HG03565 (cell line): ENCODE measurements around the gene LSAMP.

Experiments used
- ATAC-seq: cut with Tn5 transposase; IDR thresholded peaks from one replicate; pipeline ENCODE4 v1.9.1; 2021; ENCODE audit warnings: mild to moderate bottlenecking, moderate library complexity; ENCODE audit not compliant: unreplicated experiment

The LSAMP gene

GRCh38 chr3:115989684-115990421 lies 455.4 kb downstream of the LSAMP start:
- no peak for ATAC-seq

GRCh38 chr3:115986555-115987207 lies 458.6 kb downstream of the LSAMP start:
- no peak for ATAC-seq

DNA sequence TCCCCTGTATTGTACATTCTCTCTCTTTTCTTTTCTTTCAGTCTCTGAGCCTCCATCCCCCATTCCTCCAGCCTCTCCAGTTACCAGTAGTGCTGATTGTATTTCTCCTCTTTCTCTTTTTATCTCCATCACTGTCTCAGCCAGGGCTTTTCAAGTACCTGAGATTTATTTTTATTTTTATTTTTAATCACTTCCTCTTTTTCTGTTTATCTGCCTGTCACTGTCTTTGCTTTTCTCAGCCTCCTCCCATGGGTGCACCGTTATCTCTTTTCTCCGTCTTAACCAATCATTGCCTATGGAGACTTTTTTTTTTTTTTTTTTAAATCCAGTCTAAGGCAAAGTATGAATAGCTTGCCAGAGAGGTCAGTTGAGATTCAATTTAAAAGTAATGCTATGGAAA lies 462.7 kb downstream of the LSAMP start:
- peak; percentile 48 for ATAC-seq

- no peak for ATAC-seq
These were observed 463.2 kb downstream of the LSAMP start for GRCh38 chr3:115982108-115982507.

DNA sequence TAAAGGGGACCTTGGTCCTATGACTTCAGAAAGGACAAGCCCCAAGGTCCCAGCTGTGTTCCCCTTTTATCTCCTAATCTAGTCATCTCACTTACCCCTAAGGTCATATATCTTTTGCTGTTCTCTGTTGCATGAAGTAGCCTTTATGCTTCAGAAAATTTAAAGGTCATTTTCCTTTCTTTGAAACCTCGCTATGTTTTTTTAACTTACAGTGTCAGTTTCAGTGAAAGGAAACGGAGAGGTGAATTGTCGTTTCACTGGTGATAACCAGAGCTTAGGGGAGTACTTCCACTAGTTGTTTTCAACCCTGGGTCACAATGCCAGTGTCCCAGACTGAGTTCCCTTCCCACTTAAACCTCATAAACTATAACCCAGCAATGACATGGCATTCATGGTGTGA lies 464.6 kb downstream of the LSAMP start:
- peak; percentile 44 for ATAC-seq

- ATAC-seq, result no peak
These were observed 467.4 kb downstream of the LSAMP start for GRCh38 chr3:115977866-115978265.

- no peak for ATAC-seq
These were observed 469.5 kb downstream of the LSAMP start for GRCh38 chr3:115975796-115976195.

DNA sequence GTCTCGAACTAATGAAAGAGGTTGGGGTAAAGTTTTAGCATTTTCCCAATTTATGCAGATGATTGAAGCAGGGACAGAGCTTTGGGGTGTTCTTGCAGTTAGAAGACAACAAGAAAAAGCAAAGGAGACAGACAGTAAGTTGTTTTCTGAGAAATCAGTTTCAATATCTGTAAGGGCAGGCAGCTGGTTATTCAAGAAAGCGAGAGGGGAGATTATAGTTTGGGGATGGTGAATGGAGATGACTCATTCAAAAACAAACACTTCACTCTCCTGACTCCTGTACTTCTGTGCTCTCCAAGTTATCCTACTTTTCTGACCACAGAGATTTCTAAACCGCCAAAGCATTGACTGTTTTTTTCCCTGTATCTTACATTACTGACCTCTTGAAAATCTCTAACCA lies 469.9 kb downstream of the LSAMP start:
- ATAC-seq, result peak; percentile 74

- no peak for ATAC-seq
These were observed 470.3 kb downstream of the LSAMP start for GRCh38 chr3:115974940-115975339.

GRCh38 chr3:115968871-115969270 lies 476.4 kb downstream of the LSAMP start:
- ATAC-seq, result no peak

- ATAC-seq, result no peak
These were observed 483.9 kb downstream of the LSAMP start for GRCh38 chr3:115961380-115961779.

- ATAC-seq, result peak; percentile 91
These were observed 484.5 kb downstream of the LSAMP start for GRCh38 chr3:115960799-115961198.

GRCh38 chr3:115958526-115958925 lies 486.8 kb downstream of the LSAMP start:
- no peak for ATAC-seq

- peak; percentile 62 for ATAC-seq
These were observed 498.0 kb downstream of the LSAMP start for GRCh38 chr3:115947325-115947724.

GRCh38 chr3:115943579-115943978 lies 501.7 kb downstream of the LSAMP start:
- ATAC-seq, result peak; percentile 61

GRCh38 chr3:115937054-115937453 lies 508.2 kb downstream of the LSAMP start:
- no peak for ATAC-seq

DNA sequence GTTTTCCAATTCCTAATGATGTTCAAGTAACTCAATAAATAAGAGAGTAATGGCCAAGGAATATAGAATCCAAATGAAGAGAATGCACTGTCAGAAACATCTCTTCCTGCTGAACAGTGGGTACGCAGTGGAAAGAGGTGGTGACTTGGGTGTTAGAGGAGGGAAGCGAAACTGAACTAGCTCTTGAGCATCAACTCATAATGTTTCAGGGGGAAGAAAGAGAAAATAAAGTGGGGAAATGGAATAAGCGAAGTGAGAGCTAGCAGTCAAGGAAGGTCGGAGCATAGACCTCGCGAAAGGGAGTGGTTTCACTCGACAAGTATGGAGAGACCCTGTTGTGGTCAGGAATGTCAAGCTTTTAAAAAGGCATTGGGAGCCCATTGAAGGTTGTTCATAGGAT lies 512.5 kb downstream of the LSAMP start:
- peak; percentile 52 for ATAC-seq

DNA sequence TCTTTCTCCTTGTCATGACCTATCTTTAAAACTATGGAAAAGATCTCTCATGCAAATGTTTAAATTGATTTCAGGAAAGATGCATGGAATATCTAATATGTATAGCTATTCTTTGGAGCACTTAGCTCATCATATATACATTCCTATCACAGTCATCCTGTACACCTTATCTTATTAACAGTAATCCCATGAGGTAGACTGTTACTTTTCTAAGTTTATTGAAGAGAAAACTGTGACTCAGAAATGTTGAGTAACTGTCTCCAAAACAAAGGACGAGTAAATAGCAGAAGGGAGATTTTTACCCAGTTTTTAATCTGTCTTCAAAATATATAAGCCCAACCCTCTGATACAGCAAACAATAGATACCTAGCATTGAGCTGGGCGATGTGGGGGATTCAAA lies 513.7 kb downstream of the LSAMP start:
- ATAC-seq, result no peak

DNA sequence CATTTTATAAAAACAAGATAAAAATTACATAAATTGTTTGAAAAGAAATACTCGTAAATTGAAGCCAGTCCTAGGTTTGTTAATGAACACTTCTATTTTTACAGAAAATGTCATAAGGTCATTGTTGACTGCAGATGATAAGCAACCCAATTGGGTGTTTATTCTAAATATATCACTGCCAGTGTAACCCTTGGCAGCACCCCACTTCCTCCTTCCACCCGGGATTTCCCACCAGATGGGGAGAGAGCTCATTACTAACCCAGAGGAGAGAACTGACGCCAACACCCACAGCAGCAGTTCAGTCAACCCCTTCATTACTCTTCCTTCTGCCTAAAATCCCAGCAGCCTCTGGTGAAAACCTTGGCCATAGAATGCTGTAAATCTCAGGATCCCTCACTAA lies 514.4 kb downstream of the LSAMP start:
- ATAC-seq, result peak; percentile 34

DNA sequence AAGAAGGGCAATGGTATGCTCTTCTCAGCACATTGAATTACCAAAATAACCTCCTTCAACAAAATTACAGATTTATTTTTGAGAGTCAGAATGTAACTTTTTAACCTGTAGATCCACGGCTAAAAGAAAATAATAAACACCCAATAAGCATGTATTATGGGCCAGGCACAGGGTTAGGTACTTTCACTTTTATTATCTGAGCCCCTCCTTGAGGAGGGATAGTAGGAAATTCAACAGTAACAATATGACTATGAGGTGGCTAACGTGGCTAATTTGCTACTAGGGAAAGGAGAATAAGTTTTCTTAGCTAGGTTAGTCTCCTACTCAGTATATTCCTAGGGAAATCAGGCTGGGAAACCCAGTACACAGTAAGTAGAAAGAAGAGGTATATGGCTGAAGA lies 515.1 kb downstream of the LSAMP start:
- ATAC-seq, result peak; percentile 34

DNA sequence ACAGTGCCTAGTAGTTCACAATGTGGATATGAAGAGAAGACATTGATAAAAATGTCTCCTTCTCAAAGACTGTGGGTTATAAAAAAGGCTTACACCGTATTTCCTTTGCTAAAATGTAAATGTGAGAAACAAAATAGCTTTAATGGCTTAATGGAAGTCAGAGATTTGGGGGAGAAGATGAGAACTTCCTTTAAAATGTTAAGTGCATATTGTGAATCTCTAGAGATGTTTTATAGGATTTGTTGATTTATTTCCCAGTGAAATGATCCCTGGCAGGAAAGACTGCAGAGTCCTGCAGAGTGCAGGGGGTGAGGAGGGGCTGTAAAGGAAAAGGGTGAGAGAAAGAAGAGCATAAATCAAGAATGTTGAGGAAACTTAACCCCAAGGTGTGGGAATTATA lies 516.9 kb downstream of the LSAMP start:
- no peak for ATAC-seq

DNA sequence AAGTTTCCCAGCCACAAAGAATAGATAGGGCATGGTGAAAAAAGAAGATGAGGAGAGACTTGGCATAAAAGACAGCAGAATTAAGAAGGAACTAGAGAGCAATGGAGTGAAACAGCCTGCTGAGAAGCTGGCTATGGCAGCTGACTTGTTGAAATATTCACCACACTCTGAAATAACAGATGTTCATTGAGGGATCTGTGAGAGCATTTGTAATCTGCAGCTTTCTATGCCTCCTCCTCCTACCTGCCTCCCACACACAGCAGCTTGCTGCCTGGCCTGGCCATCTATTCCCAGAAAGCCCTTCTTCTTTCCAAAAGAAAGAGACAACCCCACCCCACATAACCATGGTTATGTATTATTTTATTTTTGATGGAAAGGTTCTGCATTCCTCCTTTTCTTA lies 518.1 kb downstream of the LSAMP start:
- no peak for ATAC-seq
